ENCODE data around the gene TMEM98. TPM values are rescaled to one million over a fixed set of nuclear protein-coding genes. Genes with fewer than 3 reads are reported as not detected.
"Not testable (repeated sequence)": the region's sequence is repeated elsewhere in the genome, so short reads cannot be mapped to it uniquely, and the experiment has no call there.

The TMEM98 gene
- total RNA-seq, 4 donors from 2014 or later = 1.7 to 8.0 (median 6.7) TPM

- ATAC-seq = no peak
- Histone ChIP-seq H3K36me3 (no peaks in the 10 kb centered on the region), H3K27ac (no peak overlapping the region), H3K4me3 (no peak overlapping the region), H3K4me1 (no peaks in the 10 kb centered on the region), H3K27me3 (no peaks in the 10 kb centered on the region), H3K9me3 (no peaks in the 10 kb centered on the region)
- DNase-seq = no peak
- in situ Hi-C loops (cut with MboI; ENCODE audit: low sequenced_read_pairs in 4 of 4) (loop anchor here in 1 of 4 donors (10.0 kb wide), 1 partner anchor 131 kb away; no protein-coding TSS in a partner anchor), intact Hi-C loops (cut with DNase I; ENCODE audit: low total_unique reads) (loop anchor here (10.0 kb wide), 1 partner anchor 131 kb away; no protein-coding TSS in a partner anchor)
- TF ChIP-seq, protein P1, sequence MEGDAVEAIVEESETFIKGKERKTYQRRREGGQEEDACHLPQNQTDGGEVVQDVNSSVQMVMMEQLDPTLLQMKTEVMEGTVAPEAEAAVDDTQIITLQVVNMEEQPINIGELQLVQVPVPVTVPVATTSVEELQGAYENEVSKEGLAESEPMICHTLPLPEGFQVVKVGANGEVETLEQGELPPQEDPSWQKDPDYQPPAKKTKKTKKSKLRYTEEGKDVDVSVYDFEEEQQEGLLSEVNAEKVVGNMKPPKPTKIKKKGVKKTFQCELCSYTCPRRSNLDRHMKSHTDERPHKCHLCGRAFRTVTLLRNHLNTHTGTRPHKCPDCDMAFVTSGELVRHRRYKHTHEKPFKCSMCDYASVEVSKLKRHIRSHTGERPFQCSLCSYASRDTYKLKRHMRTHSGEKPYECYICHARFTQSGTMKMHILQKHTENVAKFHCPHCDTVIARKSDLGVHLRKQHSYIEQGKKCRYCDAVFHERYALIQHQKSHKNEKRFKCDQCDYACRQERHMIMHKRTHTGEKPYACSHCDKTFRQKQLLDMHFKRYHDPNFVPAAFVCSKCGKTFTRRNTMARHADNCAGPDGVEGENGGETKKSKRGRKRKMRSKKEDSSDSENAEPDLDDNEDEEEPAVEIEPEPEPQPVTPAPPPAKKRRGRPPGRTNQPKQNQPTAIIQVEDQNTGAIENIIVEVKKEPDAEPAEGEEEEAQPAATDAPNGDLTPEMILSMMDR (IDR thresholded peaks at IDR 0.05 in 4 of 5, conservative IDR thresholded peaks at IDR 0.05 in 1 of 5) = no peak
- no peak for TF ChIP-seq POLR2A (IDR thresholded peaks at IDR 0.05)
These were observed 11.8 kb upstream of the TMEM98 start for GRCh38 chr17:32916134-32916533.

GRCh38 chr17:32917081-32917480 is 10.9 kb upstream of the TMEM98 start:
- DNase-seq (no peak), ATAC-seq (no peak)
- TF ChIP-seq POLR2A (IDR thresholded peaks at IDR 0.05) = no peak
- TF ChIP-seq, protein P1 (IDR thresholded peaks at IDR 0.05 in 4 of 5, conservative IDR thresholded peaks at IDR 0.05 in 1 of 5) = no peak
- H3K4me1 ChIP-seq = no peaks in the 10 kb centered on the region
- H3K27ac ChIP-seq = no peak overlapping the region
- no peaks in the 10 kb centered on the region for H3K36me3 ChIP-seq
- H3K27me3 ChIP-seq = no peaks in the 10 kb centered on the region
- intact Hi-C loops (cut with DNase I; ENCODE audit: low total_unique reads) = loop anchor here (10.0 kb wide), 1 partner anchor 132 kb away; no protein-coding TSS in a partner anchor
- H3K4me3 ChIP-seq = no peak overlapping the region
- H3K9me3 ChIP-seq = no peaks in the 10 kb centered on the region
- in situ Hi-C loops (cut with MboI; ENCODE audit: low sequenced_read_pairs in 4 of 4) = loop anchor here in 1 of 4 donors (10.0 kb wide), 1 partner anchor 132 kb away; no protein-coding TSS in a partner anchor

DNA sequence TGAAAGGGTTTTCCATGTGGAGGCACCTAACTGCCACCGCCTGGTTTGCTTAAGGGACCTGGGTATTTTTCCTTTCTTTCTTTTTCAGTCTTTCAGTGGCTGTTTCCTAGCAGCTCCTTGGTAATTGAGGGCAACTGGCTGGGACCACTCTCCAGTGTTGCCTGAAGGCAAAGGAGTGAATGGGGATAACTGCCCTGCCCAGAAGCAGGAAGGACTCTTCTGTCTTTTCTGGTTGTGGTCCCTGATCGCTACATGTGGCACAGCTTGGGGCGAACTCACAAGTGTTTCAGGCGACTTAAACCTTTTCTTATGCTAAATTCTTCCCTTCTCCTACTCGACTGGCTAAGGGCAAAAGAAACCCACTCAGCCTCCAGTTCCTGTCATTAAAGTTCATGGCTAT is 10.1 kb upstream of the TMEM98 start:
- no peak for DNase-seq
- no peak for ATAC-seq
- no peaks in the 10 kb centered on the region for H3K27me3 ChIP-seq
- H3K9me3 ChIP-seq = no peaks in the 10 kb centered on the region
- H3K4me3 ChIP-seq = no peak overlapping the region
- in situ Hi-C loops (cut with MboI; ENCODE audit: low sequenced_read_pairs in 4 of 4) (loop anchor here in 1 of 4 donors (10.0 kb wide), 1 partner anchor 133 kb away; no protein-coding TSS in a partner anchor), intact Hi-C loops (cut with DNase I; ENCODE audit: low total_unique reads) (loop anchor here (10.0 kb wide), 1 partner anchor 133 kb away; no protein-coding TSS in a partner anchor)
- no peaks in the 10 kb centered on the region for H3K4me1 ChIP-seq
- TF ChIP-seq, protein P1 (IDR thresholded peaks at IDR 0.05 in 4 of 5, conservative IDR thresholded peaks at IDR 0.05 in 1 of 5) = no peak
- TF ChIP-seq POLR2A (IDR thresholded peaks at IDR 0.05) = no peak
- H3K36me3 ChIP-seq = no peaks in the 10 kb centered on the region
- H3K27ac ChIP-seq = no peak overlapping the region

DNA sequence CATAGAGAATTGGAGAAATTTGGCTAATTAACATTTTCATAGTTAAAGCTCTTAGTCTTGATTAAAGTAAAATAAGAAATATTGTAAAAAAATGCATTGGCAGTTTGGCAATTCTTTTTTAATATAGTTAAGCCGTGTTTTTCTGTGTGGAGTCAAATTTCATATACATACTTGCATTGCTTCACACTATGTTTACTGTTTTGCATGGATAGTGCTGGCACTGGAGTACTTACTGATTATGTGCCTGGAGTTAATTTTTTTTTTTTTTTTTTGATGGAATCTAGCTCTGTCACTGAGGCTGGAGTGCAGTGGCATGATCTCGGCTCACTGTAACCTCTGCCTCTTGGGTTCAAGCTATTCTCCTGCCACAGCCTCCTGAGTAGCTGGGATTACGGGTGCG is 8.1 kb upstream of the TMEM98 start:
- H3K36me3 ChIP-seq, H3K9me3 ChIP-seq, ATAC-seq, H3K4me3 ChIP-seq, H3K27me3 ChIP-seq, H3K4me1 ChIP-seq, H3K27ac ChIP-seq, DNase-seq: not testable (repeated sequence)
- in situ Hi-C loops (cut with MboI; ENCODE audit: low sequenced_read_pairs in 4 of 4) (loop anchor here in 1 of 4 donors (10.0 kb wide), 1 partner anchor 135 kb away; no protein-coding TSS in a partner anchor), intact Hi-C loops (cut with DNase I; ENCODE audit: low total_unique reads) (loop anchor here (10.0 kb wide), 1 partner anchor 135 kb away; no protein-coding TSS in a partner anchor)

DNA sequence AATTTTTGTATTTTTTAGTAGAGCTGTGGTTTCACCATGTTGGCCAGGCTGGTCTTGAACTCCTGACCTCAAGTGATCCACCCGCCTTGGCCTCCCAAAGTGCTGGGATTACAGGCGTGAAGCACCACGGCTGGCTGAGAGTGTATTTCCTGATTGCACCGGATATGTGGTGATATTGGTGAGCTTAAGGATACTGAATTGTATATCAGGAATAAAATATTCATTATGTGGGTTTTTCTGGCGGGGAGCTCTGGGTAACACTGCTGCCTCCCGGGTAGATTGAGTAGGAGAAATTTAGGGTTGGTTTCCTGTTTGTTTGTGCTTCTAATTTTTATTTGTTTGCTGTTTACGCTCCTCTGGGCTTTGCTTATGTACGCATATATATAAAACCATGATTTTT is 7.7 kb upstream of the TMEM98 start:
- no peak for DNase-seq
- intact Hi-C loops (cut with DNase I; ENCODE audit: low total_unique reads) (no loop called here), in situ Hi-C loops (cut with MboI; ENCODE audit: low sequenced_read_pairs in 4 of 4) (no loop called here)

More for the DNA sequence above, 7.7 kb upstream of the TMEM98 start:
- Histone ChIP-seq H3K4me3 (no peak overlapping the region), H3K9me3 (no peaks in the 10 kb centered on the region), H3K36me3 (no peaks in the 10 kb centered on the region), H3K27ac (no peak overlapping the region), H3K4me1 (no peaks in the 10 kb centered on the region), H3K27me3 (peaks cover 0 to 3% (median 0%) of the 10 kb centered on the region in 3 donors)
- ATAC-seq = no peak
- no peak for TF ChIP-seq POLR2A (IDR thresholded peaks at IDR 0.05)
- TF ChIP-seq, protein P1 (IDR thresholded peaks at IDR 0.05 in 4 of 5, conservative IDR thresholded peaks at IDR 0.05 in 1 of 5) = no peak

Measured in gastrocnemius medialis (tissue), 4 donors.